ENCODE measurements around the gene MTCL3.

MTCL3 gene

GRCh38 chr6:127515234-127515793 is 3.8 kb downstream of the MTCL3 start:
- DNase-seq: no peak

GRCh38 chr6:127514773-127515227 is 4.3 kb downstream of the MTCL3 start:
- DNase-seq: peak; percentile 17 to 51 (median 42)

- peak in 3 of 4 experiments; percentile 34 to 50 (median 45) for DNase-seq
These were observed 4.9 kb downstream of the MTCL3 start for GRCh38 chr6:127514179-127514772.

- no peak for DNase-seq
These were observed 5.7 kb downstream of the MTCL3 start for GRCh38 chr6:127513425-127513824.

GRCh38 chr6:127510876-127511275 is 8.3 kb downstream of the MTCL3 start:
- DNase-seq: no peak

GRCh38 chr6:127506894-127507293 is 12.2 kb downstream of the MTCL3 start:
- DNase-seq: no peak

- DNase-seq: no peak
These were observed 16.1 kb downstream of the MTCL3 start for GRCh38 chr6:127503022-127503421.

- no peak for DNase-seq
These were observed 21.7 kb downstream of the MTCL3 start for GRCh38 chr6:127497410-127497809.

- DNase-seq: no peak
These were observed 22.7 kb downstream of the MTCL3 start for GRCh38 chr6:127496471-127496870.

- no peak for DNase-seq
These were observed 24.8 kb downstream of the MTCL3 start for GRCh38 chr6:127494240-127494767.

- no peak for DNase-seq
These were observed 29.9 kb downstream of the MTCL3 start for GRCh38 chr6:127489248-127489647.

GRCh38 chr6:127486934-127487333 is 32.2 kb downstream of the MTCL3 start:
- no peak for DNase-seq

- DNase-seq: peak in 3 of 4 experiments; percentile 17 to 70 (median 62)
These were observed 34.8 kb downstream of the MTCL3 start for GRCh38 chr6:127484212-127484863.

GRCh38 chr6:127483399-127484055 is 35.6 kb downstream of the MTCL3 start:
- DNase-seq: no peak

- DNase-seq: no peak
These were observed 36.8 kb downstream of the MTCL3 start for GRCh38 chr6:127482325-127482724.

GRCh38 chr6:127481628-127482027 is 37.5 kb downstream of the MTCL3 start:
- DNase-seq: no peak

- no peak for DNase-seq
These were observed 38.0 kb downstream of the MTCL3 start for GRCh38 chr6:127481111-127481510.

GRCh38 chr6:127477658-127478057 is 41.5 kb downstream of the MTCL3 start:
- no peak for DNase-seq

GRCh38 chr6:127475823-127476176 is 43.3 kb downstream of the MTCL3 start:
- DNase-seq: no peak

GRCh38 chr6:127475135-127475822 is 43.9 kb downstream of the MTCL3 start:
- DNase-seq: no peak

- no peak for DNase-seq
These were observed 47.5 kb downstream of the MTCL3 start for GRCh38 chr6:127471379-127472255.

- no peak for DNase-seq
These were observed 50.2 kb downstream of the MTCL3 start for GRCh38 chr6:127468936-127469335.

Data from suppressor macrophage (primary cell).